HepG2 (cell line): Measurements from ENCODE around the gene CEP131. TPM values are rescaled to one million over a fixed set of nuclear protein-coding genes. Genes with fewer than 3 reads are reported as not detected.

Experiments
- DNMT3B ChIP-seq: conservative IDR thresholded peaks from 2 replicates; pipeline ENCODE4 v1.6.1; 2016; ENCODE audit warnings: missing biosample characterization, control low read depth
- ESRRA ChIP-seq: sonication (generic); formaldehyde crosslinking; IDR thresholded peaks from 2 replicates; pipeline ENCODE4 v1.5.1; 2020; ENCODE audit warnings: mild to moderate bottlenecking, low read depth, missing genetic modification reagents
- GABPA ChIP-seq, 2 experiments: IDR thresholded peaks; 2 replicates each; pipeline ENCODE4 v1.6.1; 2011 to 2016; ENCODE audit warnings: low read depth in 2 of 2, low read length in 1 of 2, missing biosample characterization in 1 of 2, missing genetic modification characterization in 1 of 2
- GTF2F1 ChIP-seq: fragments of 150-350 bp; IDR thresholded peaks from 2 replicates; pipeline ENCODE4 v1.6.1; 2014; ENCODE audit warnings: low read length
- KDM5B ChIP-seq: sonication (generic); formaldehyde crosslinking; IDR thresholded peaks from 2 replicates; pipeline ENCODE4 v1.4.0; 2020; ENCODE audit warnings: missing genetic modification reagents, mild to moderate bottlenecking, borderline replicate concordance
- MAFF ChIP-seq: IDR thresholded peaks from 2 replicates; pipeline ENCODE4 v1.6.1; 2011; ENCODE audit warnings: low read depth, low read length, improper control_type of control experiment
- MAFK ChIP-seq, 2 experiments: IDR thresholded peaks in 1 of 2; conservative IDR thresholded peaks in 1 of 2; 2 replicates each; pipeline ENCODE4 v1.6.1; 2011; ENCODE audit warnings: improper control_type of control experiment in 2 of 2, low read length in 2 of 2
- MYNN ChIP-seq: sonication (generic); formaldehyde crosslinking; IDR thresholded peaks from 2 replicates; pipeline ENCODE4 v1.4.0; 2020; ENCODE audit warnings: mild to moderate bottlenecking, low read depth, missing genetic modification reagents
- NFKBIZ ChIP-seq: IDR thresholded peaks from 2 replicates; pipeline ENCODE4 v1.6.1; 2018; ENCODE audit warnings: missing genetic modification reagents, missing compliant biosample characterization
- PAF1 ChIP-seq: IDR thresholded peaks from 2 replicates; pipeline ENCODE4 v1.6.1; 2016; ENCODE audit warnings: missing genetic modification reagents, missing compliant biosample characterization
- RORA ChIP-seq: sonication (generic); formaldehyde crosslinking; IDR thresholded peaks from 2 replicates; pipeline ENCODE4 v1.5.0; 2020; ENCODE audit warnings: mild to moderate bottlenecking, missing genetic modification reagents, moderate library complexity
- ZBTB3 ChIP-seq: sonication (generic); formaldehyde crosslinking; IDR thresholded peaks from 2 replicates; pipeline ENCODE4 v1.4.0; 2020; ENCODE audit warnings: low read depth, mild to moderate bottlenecking, moderate library complexity, missing genetic modification reagents, borderline replicate concordance
- ZNF33B ChIP-seq: sonication (generic); formaldehyde crosslinking; IDR thresholded peaks from 2 replicates; pipeline ENCODE4 v1.5.1; 2020; ENCODE audit warnings: mild to moderate bottlenecking, missing genetic modification reagents
- ZNF34 ChIP-seq: sonication (generic); formaldehyde crosslinking; IDR thresholded peaks from 2 replicates; pipeline ENCODE4 v1.4.0; 2020; ENCODE audit warnings: mild to moderate bottlenecking, missing genetic modification reagents, borderline replicate concordance
- ZNF460 ChIP-seq: sonication (generic); formaldehyde crosslinking; IDR thresholded peaks from 2 replicates; pipeline ENCODE4 v1.5.1; 2020; ENCODE audit warnings: missing genetic modification reagents, mild to moderate bottlenecking, borderline replicate concordance
- ZNF496 ChIP-seq: sonication (generic); formaldehyde crosslinking; IDR thresholded peaks from 2 replicates; pipeline ENCODE4 v1.8.1; 2023; ENCODE audit warnings: mild to moderate bottlenecking, moderate library complexity, missing genetic modification reagents; ENCODE audit not compliant: insufficient replicate concordance
- ZNF614 ChIP-seq: IDR thresholded peaks from 2 replicates; pipeline ENCODE4 v1.6.1; 2018; ENCODE audit warnings: missing biosample characterization, missing genetic modification reagents, inconsistent platforms, borderline replicate concordance
- ZNF644 ChIP-seq: IDR thresholded peaks from 2 replicates; pipeline ENCODE4 v1.6.1; 2016; ENCODE audit warnings: low read depth
- ZNF652 ChIP-seq: IDR thresholded peaks from 2 replicates; pipeline ENCODE4 v1.6.1; 2016; ENCODE audit warnings: low read depth, borderline replicate concordance
- ZNF75D ChIP-seq: sonication (generic); formaldehyde crosslinking; IDR thresholded peaks from 2 replicates; pipeline ENCODE4 v1.8.1; 2023; ENCODE audit warnings: missing genetic modification reagents, mild to moderate bottlenecking, borderline replicate concordance
- polyA plus RNA-seq, 8 experiments: library from polyadenylated mRNA; depleted of rRNA in 3 of 8; stranded (reverse) in 7 of 8; unstranded in 1 of 8; fragments of >200 nt; fragmentation: Illumina TruSeq in 4 of 8; extraction: Trizol in 4 of 8; gene quantifications; 2 replicates each; pipeline versions ENCODE4 v1.2.1 to v1.2.3, GENCODE V29; 2011 to 2016; ENCODE audit warnings: low read depth in 4 of 8, missing spikeins in 1 of 8, mixed read lengths in 1 of 8; ENCODE audit not compliant: insufficient read depth in 1 of 8
- total RNA-seq, 5 experiments: library from RNA; depleted of rRNA; stranded (reverse); fragments of >200 nt; fragmentation: Illumina TruSeq; extraction: Trizol; gene quantifications; 2 replicates each; pipeline ENCODE4 v1.2.3, GENCODE V29; 2016; ENCODE audit warnings: low read depth in 1 of 5
- TF ChIP-seq, protein P1 (sequence below): sonication (generic); formaldehyde crosslinking; IDR thresholded peaks from 2 replicates; pipeline ENCODE4; 2020; ENCODE audit warnings: missing genetic modification reagents, mild to moderate bottlenecking, borderline replicate concordance
- TF ChIP-seq, protein P2 (sequence below): sonication (generic); formaldehyde crosslinking; IDR thresholded peaks from 2 replicates; pipeline ENCODE4 v1.8.1; 2023; ENCODE audit warnings: mild to moderate bottlenecking, missing genetic modification reagents, borderline replicate concordance
- TF ChIP-seq, protein P3 (sequence below): IDR thresholded peaks from 2 replicates; pipeline ENCODE4 v1.6.1; 2016
- TF ChIP-seq, protein P4 (sequence below): sonication (generic); formaldehyde crosslinking; IDR thresholded peaks from 2 replicates; pipeline ENCODE4 v1.5.0; 2020; ENCODE audit warnings: missing genetic modification reagents

Gene CEP131
- total and polyA plus RNA-seq, 2 of the 13 experiments (the other 11 are each of a cell fraction or from before 2014, with no cell fraction given): 5.0 to 16.8 TPM

DNA sequence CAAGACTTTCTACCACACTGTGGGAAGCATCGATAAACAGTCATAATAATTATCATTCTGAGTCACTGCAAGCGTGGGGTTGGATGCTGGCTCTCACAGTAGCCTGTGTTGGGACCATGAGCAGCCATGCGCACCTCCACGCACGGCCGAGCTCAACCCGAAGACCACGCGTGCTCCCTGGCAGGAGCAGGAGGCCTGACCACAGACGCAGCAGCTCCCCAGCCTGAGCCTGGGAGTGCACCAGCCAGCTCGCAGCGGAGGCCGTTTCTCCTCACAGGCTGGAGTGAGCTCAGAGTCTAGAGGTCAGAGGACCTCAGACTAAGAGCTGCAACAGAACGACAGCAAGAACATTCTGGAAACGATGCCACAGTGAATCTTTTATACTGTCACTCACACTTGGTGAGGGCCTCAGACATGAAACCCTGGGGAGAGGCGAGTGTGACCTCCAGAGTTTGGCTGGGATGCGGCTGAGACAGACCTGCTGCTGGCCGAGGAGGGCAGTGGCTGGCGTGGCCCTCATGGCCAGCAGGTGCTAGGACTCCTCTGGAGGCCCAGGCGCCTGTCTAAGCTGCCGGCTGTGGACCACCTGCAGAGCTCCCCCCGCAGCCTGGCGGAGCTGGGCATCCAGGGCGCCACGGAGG is 22.4 kb upstream of the CEP131 start (continued):
- TF ChIP-seq, protein P1, sequence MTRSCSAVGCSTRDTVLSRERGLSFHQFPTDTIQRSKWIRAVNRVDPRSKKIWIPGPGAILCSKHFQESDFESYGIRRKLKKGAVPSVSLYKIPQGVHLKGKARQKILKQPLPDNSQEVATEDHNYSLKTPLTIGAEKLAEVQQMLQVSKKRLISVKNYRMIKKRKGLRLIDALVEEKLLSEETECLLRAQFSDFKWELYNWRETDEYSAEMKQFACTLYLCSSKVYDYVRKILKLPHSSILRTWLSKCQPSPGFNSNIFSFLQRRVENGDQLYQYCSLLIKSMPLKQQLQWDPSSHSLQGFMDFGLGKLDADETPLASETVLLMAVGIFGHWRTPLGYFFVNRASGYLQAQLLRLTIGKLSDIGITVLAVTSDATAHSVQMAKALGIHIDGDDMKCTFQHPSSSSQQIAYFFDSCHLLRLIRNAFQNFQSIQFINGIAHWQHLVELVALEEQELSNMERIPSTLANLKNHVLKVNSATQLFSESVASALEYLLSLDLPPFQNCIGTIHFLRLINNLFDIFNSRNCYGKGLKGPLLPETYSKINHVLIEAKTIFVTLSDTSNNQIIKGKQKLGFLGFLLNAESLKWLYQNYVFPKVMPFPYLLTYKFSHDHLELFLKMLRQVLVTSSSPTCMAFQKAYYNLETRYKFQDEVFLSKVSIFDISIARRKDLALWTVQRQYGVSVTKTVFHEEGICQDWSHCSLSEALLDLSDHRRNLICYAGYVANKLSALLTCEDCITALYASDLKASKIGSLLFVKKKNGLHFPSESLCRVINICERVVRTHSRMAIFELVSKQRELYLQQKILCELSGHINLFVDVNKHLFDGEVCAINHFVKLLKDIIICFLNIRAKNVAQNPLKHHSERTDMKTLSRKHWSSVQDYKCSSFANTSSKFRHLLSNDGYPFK: no peak
- TF ChIP-seq, protein P2, sequence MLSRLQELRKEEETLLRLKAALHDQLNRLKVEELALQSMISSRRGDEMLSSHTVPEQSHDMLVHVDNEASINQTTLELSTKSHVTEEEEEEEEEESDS (CRISPR knock-in tag): no peak
- TF ChIP-seq ZNF644: no peak
- TF ChIP-seq KDM5B: no peak; the same call in 1 of the 2 replicates
- TF ChIP-seq GTF2F1: no peak
- TF ChIP-seq ZNF614 (CRISPR knock-in tag): 0 out of 2 replicates have a peak, but pooled peaks have one; percentile 22
- no peak for TF ChIP-seq MYNN (CRISPR knock-in tag)
- TF ChIP-seq ZNF496 (CRISPR knock-in tag): no peak
- no peak for TF ChIP-seq GABPA (IDR thresholded peaks at IDR 0.05; ENCODE audit: low read depth, low read length)
- TF ChIP-seq GABPA (CRISPR knock-in tag; IDR thresholded peaks at IDR 0.05; ENCODE audit: low read depth): no peak
- no peak; the same call in none of the 2 replicates for TF ChIP-seq ESRRA (CRISPR knock-in tag)
- 0 out of 2 replicates have a peak, but pooled peaks have one; percentile 29 for TF ChIP-seq NFKBIZ (CRISPR knock-in tag)
- TF ChIP-seq, protein P3, sequence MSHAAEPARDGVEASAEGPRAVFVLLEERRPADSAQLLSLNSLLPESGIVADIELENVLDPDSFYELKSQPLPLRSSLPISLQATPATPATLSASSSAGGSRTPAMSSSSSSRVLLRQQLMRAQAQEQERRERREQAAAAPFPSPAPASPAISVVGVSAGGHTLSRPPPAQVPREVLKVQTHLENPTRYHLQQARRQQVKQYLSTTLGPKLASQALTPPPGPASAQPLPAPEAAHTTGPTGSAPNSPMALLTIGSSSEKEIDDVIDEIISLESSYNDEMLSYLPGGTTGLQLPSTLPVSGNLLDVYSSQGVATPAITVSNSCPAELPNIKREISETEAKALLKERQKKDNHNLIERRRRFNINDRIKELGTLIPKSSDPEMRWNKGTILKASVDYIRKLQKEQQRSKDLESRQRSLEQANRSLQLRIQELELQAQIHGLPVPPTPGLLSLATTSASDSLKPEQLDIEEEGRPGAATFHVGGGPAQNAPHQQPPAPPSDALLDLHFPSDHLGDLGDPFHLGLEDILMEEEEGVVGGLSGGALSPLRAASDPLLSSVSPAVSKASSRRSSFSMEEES: no peak
- TF ChIP-seq ZNF460 (CRISPR knock-in tag): no peak
- TF ChIP-seq PAF1 (CRISPR knock-in tag): peak; percentile 97
- TF ChIP-seq MAFK (conservative IDR thresholded peaks at IDR 0.05 in 1 of 2, IDR thresholded peaks at IDR 0.05 in 1 of 2; ENCODE audit: low read length in 2 of 2): no peak
- TF ChIP-seq, protein P4, sequence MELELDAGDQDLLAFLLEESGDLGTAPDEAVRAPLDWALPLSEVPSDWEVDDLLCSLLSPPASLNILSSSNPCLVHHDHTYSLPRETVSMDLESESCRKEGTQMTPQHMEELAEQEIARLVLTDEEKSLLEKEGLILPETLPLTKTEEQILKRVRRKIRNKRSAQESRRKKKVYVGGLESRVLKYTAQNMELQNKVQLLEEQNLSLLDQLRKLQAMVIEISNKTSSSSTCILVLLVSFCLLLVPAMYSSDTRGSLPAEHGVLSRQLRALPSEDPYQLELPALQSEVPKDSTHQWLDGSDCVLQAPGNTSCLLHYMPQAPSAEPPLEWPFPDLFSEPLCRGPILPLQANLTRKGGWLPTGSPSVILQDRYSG: no peak
- TF ChIP-seq ZNF33B (CRISPR knock-in tag): no peak
- TF ChIP-seq ZNF652 (CRISPR knock-in tag): no peak
- TF ChIP-seq RORA (CRISPR knock-in tag): no peak
- no peak for TF ChIP-seq ZNF75D
- TF ChIP-seq ZBTB3 (CRISPR knock-in tag): no peak
- no peak for TF ChIP-seq MAFF
- TF ChIP-seq DNMT3B (CRISPR knock-in tag): no peak
- no peak for TF ChIP-seq ZNF34
